Stimulated activated CD4-positive, alpha-beta T cell treated with anti-CD3 and anti-CD28 coated beads, Interleukin-15, amount 100 ng/mL, for 48 hours (primary cell): ENCODE results near the gene VNN1.

ENCODE experiments used
- DNase-seq, 2 donors: peaks; one replicate each; pipeline ENCODE4 v3.0.0-alpha.2; 2020; ENCODE audit warnings: low read depth in 2 of 2

Gene VNN1, protein sequence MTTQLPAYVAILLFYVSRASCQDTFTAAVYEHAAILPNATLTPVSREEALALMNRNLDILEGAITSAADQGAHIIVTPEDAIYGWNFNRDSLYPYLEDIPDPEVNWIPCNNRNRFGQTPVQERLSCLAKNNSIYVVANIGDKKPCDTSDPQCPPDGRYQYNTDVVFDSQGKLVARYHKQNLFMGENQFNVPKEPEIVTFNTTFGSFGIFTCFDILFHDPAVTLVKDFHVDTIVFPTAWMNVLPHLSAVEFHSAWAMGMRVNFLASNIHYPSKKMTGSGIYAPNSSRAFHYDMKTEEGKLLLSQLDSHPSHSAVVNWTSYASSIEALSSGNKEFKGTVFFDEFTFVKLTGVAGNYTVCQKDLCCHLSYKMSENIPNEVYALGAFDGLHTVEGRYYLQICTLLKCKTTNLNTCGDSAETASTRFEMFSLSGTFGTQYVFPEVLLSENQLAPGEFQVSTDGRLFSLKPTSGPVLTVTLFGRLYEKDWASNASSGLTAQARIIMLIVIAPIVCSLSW

DNA sequence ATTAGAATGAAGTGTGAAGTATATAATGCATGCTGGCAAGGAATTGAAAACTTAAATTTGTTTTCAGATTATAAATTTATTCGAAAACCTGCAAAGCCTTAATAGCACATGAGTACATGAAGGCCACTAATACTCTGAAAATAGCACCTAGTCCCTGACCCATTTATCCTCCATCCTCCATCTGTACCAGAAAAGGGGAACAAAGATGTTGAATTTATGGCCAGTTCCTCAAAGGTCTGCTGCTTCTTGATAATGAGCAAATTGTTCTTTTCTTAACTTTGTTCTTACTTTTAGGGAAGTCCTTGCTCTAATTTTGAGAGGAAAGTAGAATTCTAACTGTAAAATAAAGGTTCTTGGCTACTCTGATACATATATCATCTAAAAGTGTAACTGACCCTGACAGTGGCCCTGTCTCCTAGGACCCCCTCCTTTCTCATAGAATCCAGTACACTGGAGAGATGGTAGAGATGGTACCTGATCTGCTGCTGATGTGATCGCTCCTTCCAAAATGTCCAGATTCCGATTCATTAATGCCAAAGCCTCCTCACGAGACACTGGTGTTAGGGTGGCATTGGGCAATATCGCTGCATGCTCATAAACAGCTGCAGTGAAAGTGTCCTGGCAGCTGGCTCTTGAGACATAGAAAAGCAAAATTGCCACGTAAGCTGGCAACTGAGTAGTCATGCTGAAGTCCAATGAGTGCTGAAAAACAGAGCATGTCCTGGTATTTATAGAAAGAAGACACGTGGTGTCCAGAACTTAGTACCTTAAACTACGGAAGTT, at the start of gene VNN1:
Gene VNN1 (minus strand): TSS at position 704 of the 783 bp plus-strand sequence. CDS start 20 bp downstream, at position 684.
- no peak for DNase-seq

DNA sequence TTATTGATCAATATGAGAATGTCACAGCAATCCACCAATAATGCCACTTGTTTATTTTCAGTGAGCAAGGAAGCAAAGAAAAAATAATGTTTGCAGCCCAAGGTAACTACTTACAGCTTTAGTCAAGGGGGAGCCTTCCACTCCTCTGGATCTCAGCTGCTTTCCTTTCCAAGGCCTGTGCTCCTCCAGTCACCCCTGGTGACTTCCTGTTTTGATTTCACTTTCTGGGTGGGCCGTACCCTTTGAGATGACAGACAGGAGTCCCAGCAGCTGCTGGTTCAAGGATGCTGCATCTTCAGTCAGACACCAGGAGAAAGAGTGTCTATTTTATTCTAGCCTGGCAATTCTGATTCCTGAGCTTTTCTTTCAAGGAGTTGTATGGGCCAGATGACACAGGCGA, 49.4 kb upstream of the VNN1 start:
- DNase-seq = peak; percentile 14 to 24

DNA sequence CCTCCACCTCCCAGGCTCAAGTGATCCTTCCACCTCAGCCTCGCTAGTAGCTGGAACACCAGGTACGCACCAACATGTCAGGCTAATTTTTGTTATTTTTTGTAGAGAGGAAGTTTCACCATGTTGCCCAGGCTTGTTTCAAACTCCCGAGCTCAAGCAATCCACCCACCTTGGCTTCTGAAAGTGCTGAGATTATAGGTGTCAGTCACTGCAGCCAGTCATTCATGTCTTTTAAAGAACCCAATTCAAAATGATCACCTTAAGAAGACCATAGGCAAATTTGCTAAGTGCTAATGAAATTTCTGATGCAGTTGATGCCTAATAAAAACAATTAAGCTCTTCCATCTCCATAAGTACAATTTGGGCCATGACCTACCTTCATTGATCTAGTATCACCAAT, 46.4 kb upstream of the VNN1 start:
- DNase-seq = no peak

DNA sequence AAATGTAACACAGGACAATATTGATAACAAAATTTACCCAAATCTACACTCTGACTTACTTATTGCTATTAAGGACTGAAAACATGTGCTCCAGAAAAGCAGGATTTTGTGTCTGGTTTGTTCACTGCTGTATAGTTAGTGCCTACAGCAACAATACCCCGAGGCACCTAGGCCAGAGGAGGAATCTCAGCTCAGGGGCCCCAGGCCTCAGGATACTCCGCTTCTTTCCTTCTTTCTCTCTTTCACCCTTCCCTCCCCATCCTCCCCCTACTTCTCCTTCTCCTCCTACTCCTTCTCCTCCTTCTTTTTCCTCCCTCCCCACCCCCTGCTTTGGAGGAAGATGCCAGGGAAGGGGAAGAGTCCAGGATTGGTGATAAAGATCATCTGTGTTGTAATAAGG, 44.8 kb upstream of the VNN1 start:
- DNase-seq = no peak

DNA sequence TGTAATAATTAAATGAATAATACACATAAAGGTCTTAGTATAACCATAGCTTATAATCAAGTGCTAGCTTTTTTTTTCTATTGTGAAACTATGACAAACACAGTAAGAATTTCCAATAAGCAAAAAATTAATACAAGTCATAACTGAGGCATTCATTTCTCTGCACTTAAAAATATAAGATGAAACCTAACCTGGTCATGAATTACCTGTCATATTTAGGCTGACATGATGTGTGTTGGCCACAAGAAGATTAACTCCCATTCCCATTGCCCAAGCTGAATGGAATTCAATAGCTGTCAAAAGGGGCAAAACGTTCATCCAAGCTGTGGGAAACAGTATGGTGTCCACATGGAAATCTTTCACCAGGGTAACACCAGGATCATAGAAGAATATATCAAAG, 38.4 kb upstream of the VNN1 start:
- no peak for DNase-seq

DNA sequence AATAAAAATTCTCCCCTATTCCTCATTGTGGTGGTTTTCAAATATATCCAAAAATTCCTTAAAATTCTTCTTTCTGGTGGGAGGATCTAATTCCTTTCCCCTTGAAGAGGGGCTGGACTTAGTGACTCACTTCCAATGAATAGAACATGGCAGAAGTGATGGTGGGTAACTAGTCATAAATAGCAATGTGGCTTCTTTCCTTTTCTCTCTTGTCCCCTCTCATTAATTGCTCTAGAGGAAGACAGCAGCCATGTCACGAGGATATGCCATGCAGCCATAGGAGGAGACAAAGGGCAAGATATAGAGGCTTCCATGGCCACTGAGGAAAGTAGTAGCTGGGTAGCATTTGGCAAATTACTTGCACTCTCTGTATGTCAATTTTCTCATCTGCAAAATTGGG, 38.0 kb upstream of the VNN1 start:
- no peak for DNase-seq

DNA sequence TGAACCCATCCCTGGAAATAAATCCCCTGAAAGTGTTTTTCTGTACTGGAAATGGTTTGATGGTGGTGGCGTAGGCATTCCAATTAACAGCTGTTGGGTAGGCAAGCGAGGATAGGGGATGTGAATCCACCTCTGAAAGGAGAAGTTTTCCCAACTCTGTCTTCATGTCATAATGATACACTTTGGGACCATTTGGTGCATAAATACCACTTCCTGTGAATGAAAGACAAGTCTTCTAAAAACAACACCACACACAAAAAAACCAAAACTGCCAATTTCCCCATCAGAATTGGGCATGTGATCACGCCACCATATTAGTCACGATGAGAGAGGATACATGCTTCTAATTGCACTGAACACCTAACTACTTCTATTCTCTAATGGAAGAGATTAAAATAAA, 37.5 kb upstream of the VNN1 start:
- DNase-seq = no peak

DNA sequence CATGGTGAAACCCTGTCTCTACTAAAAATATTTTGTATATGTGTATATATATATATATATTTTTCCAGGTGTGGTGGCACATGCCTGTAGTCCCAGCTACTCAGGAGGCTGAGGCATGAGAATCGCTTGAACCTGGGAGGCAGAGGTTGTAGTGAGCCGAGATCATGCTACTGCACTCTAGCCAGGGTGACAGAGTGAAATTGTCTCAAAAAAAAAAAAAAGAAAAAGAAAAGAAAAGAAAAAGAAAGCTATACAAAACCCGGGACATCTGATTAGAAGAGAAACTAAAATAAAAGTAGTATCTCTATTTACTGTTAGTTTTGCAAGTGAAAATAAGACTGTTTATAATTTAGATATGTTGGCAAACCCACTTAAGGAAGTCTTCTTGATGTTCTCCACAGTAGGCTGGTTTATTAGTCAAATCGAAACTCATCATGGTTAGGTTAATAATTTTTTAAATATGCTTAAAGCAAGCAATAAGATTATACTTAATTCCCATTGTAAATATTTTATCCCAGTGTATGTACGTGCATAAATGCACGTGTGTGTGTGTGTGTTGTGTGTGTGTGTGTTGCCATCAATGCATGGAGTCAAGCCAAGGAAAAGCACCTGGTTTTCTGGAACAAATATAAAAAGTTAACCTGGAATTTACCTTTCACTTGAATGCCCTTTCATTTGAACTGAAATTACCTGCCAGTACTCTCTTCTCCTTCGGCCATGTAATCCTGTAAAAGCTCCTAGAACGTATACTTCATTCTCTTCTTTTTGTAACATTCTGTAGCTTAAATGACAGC, 36.8 kb upstream of the VNN1 start:
- DNase-seq = no peak

DNA sequence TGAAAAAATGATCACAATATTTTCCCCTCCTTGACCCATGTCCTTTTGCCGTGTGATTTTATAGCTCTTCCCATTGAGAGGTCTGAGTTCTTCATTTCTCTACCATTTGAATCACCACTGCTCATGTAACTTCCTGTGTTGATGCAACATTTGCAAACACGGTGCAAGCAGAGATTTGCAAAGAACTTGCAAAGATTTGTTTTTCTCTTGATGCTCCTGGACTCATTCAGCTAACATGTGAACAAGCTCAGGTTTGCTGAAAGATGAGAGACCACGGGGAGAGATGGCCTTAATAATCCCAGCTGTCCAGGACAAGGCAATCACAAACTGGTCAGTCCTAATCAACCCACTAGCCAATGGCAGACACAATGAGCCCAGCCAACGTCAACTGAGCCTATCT, 35.3 kb upstream of the VNN1 start:
- no peak for DNase-seq

DNA sequence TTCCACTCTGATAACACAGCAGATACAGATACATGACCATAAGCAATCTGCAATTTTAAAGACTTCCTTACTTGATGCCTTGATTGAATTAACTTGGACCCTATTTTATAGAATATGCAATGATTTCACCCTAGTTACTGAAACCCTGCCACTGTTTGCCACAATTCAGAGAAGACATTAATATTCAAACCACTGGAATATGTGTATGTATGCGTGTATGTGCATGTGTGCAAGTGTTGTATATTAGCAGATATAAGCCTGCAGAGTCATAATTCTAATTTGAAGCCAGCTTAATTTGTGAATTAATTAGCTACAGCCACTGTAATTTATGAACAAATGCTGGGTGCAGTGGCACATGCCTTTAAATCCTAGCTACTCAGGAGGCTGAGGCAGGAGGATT, 34.6 kb upstream of the VNN1 start:
- DNase-seq = no peak

DNA sequence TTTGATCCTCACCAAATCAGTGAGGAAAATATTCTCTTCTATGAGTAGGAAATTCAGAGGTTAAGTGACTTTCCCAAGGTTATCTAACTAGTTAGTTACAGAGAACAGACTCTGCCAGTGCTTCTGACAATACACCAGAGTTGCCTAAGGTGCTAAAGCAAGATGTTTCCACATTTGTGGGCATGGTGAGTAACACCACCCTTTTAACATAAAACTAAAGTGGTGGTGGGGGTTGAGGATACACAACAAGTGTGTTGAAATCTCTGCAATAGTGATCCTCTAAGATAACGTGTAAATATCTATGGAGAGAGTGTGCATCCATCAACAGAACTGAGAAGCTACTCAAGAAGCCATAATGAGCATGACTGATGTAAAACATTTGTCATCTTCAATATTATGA, 32.2 kb upstream of the VNN1 start:
- DNase-seq = no peak

DNA sequence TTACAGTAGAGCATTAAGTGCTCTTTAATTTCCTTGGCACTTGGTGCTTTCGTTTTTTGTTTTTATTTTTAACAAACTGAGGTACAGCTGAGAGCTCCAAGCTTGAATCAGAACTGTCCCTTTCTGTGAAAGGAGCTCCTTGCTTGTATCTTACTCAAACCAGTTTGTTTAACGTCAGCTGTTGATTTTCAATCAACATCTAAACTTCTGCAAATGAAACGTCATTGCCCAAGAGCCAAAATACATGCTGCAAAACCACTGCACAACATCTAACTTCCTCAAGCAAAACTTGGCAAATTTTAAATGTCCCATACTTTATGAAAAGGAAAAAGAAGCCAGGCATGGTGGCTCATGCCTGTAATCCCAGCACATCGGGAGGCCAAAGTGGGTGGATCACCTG, 28.6 kb upstream of the VNN1 start:
- no peak for DNase-seq

DNA sequence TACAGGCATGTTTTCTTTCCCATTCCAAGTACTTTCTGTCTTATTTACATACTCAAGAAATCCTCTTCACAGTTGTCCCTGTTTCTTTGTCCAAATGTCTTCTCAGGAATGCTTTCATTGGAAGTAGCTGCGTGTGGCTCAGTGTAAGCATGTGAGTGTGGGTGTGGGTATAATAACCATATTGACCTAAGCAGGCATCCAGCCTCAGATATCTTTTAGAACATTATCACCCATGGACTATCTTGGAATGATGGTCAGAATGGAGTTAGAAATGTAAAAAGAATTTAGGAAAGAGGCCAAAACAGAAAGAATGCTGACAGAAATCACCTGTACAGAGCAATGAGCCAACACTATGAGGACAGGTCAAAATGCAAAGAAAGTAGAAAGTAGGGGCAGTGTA, 27.4 kb upstream of the VNN1 start:
- DNase-seq = no peak

DNA sequence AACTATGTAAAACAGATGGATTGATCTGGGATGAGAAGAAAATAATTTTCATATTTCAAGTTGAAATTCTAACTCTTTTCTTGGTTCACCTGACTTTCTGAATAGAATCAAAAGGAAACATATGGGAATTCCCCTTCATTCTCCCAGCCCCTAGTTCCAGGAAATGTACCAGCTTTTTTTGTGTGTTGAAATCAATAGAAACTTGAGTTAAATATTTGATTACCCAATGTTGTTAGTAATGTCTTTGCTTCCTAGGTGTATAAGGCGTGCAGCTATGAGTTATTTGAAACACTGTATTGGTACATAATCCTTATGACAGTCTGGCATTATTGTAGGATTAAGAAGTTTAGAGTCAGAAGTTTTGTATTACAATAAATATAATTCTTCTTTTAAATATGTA, 22.4 kb upstream of the VNN1 start:
- no peak for DNase-seq

DNA sequence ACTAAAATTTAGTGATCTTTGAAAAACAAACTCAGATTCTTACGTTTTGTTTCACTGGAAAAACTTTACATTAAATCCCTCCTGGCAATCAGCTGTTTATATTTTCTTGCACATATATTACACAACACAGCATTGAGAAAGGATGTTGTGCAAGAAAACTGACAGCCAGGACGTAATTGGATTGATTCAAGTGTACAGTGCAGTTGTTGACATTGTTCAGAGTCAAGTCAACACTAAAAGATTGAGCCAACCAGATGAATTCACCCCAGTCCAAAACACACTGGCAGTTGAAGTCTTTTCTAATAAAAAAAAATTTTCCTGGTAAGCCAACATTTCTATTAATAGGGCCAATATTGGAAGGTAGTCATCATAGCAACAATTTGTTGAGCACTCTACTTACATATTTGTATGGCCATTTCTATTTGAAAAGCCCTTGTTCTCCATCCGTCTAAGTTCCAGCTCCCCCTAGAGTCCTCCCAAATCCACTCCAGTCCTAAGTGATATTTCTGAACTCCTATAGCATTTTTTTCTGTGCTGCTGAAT, 20.9 kb upstream of the VNN1 start:
- DNase-seq = no peak

DNA sequence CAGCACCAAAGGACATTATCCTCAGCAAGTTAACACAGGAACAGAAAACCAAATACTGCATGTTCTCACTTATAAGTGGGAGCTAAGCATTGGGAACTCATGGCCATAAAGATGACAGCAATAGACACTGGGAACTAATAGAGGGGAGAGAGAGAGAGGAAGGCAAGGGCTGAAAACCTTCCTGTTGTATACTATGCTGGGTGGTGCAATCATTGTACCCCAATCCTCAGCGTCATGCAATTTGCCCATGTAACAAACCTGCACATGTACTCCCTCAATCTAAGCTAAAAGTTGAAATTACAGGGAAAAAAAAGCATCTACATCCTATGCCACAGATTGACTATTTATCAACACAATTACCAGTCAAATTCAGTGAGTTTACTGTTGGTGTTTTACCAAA, 20.0 kb upstream of the VNN1 start:
- no peak for DNase-seq

DNA sequence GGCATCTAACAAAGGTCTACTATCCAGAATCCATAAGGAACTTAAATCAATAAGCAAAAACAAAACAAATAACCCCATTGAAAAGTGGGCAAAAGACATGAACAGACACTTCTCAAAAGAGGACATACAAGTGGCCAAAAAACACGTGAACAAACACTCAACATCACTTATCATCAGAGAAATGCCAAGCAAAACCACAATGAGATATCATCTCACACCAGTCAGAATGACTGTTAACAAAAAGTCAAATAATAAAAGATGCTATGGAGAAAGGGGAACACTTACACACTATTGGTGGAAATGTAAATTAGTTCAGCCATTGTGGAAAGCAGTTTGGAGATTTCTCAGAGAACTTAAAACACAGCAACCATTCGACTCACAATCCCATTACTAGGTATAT, 19.4 kb upstream of the VNN1 start:
- DNase-seq = no peak

DNA sequence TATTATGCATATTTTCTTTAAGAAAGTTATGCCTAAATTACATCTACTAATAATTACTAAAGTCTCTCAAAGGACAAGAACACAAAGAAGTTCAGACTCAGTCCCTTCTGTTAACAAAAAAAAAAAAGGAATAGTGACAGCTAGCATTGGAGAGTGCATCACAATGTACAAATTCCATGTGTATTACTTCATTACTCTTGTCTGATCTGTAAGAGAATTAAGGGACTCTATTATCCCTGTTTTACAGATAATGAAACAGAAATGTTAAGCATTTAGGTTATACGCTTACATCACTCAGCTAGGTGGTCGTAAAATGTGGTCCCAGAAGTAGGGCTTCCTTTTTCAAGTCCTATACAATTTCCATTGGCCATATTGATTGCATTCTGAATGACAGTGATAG, 17.2 kb upstream of the VNN1 start:
- DNase-seq = no peak

DNA sequence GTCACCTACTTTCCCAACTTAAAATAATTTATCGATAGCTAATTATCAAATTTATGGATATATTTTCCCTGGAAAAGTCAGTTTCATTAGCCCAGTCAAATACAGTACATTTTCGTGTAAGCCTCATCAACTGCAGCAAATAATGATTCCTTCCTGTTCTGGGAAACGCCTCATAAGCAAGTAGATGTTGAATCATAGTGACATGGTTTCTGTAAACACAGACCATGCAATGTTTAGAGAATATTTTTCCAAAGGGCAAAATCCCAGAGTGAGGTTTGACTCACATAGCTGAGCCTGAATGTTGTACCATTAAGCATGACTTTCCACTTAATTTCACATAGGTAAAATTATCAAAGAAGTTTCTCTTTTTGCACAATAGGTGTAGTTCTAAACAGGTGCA, 16.7 kb upstream of the VNN1 start:
- DNase-seq = no peak

DNA sequence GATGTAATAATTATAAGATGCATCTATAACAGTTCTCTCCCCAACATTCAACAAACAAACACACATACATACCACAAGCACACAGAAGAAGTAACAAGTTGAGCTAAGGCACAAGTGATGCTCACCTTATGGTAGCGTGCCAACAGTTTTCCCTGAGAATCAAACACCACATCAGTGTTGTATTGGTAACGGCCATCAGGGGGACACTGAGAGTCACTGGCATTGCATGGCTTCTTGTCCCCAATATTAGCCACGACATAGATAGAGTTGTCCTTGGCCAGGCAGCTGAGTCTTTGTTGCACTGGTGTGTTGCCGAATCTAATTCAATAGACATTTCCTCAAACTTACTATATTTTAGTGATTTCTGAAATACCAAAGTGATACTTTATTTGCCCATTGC, 14.8 kb upstream of the VNN1 start:
- DNase-seq = no peak

DNA sequence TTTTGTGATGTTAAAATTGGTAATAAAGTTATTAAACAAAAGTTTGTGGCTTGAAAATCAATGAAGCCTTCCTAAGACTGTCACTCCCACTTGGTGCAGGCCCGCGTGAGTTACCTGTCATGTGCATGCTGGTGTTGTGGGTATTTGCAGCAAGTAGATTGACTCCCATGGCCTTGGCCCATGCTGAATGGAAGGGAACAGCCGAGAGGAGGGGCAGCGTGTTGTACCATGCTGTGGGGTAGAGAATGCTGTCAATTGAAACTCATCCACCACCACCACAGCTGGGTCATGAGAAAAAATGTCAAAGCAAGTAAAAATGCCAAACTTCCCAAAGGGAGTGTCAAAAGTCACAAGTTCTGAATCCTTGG, 12.7 kb upstream of the VNN1 start:
- DNase-seq = no peak

DNA sequence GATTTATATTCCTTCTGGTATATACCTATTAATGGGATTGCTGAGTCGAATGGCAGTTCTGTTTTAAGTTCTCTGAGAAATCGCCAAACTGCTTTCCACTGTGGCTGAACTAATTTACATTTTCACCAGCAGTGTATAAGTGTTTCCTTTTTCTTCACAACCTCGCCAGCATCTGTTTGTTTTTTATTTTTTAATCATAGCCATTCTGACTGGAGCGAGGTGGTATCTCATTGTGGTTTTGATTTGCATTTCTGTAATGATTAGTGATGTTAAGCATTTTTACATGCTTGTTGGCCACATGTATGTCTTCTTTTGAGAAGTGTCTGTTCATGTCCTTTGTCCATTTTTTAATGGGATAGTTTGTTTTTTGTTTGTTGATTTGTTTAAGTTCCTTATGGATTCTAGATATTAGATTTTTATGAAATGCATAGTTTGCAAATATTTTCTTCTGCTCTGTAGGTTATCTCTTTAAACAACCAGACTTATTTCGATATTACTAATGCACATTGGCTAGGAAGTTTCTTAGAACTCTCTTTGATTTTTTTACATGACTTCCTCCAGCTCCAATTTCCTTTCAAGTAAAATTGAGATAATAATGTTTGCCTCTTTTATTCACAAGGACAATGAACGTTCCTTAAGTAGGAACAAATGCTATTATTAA, 12.2 kb upstream of the VNN1 start:
- no peak for DNase-seq
